Hepatocyte (in vitro differentiated cells): ENCODE results near the gene RAX. TPM values are rescaled to one million over a fixed set of nuclear protein-coding genes. Genes with fewer than 3 reads are reported as not detected.
A peak's percentile ranks its signal among the peaks of the same experiment; 100 is the strongest.

Experiments used
- DNase-seq: peaks from one replicate; pipeline ENCODE4 v3.0.0-alpha.2; 2016; ENCODE audit warnings: low spot score
- H2AFZ ChIP-seq: fragments of 200-600 bp; sonication (generic); 2 replicates; pipeline ENCODE4 v1.6.0; 2016; ENCODE audit warnings: antibody characterized with exemption, mild to moderate bottlenecking
- H3K27ac ChIP-seq: fragments of 200-600 bp; sonication (generic); 2 replicates; pipeline ENCODE4 v1.5.1; 2016; ENCODE audit warnings: mild to moderate bottlenecking
- H3K27me3 ChIP-seq: fragments of 200-600 bp; sonication (generic); 2 replicates; pipeline ENCODE4 v1.6.1; 2016
- H3K36me3 ChIP-seq: fragments of 200-600 bp; sonication (generic); replicated peaks from 2 replicates; pipeline ENCODE4 v1.5.1; 2016; ENCODE audit warnings: low read depth; ENCODE audit not compliant: insufficient read depth
- H3K4me1 ChIP-seq: fragments of 200-600 bp; sonication (generic); 2 replicates; pipeline ENCODE4 v1.5.1; 2016; ENCODE audit warnings: mild to moderate bottlenecking, moderate library complexity; ENCODE audit not compliant: insufficient read depth
- H3K4me2 ChIP-seq: fragments of 200-600 bp; sonication (generic); 2 replicates; pipeline ENCODE4 v1.6.0; 2016
- H3K4me3 ChIP-seq: fragments of 200-600 bp; sonication (generic); 2 replicates; pipeline ENCODE4 v1.5.1; 2016; ENCODE audit warnings: mild to moderate bottlenecking
- H3K79me2 ChIP-seq: fragments of 200-600 bp; sonication (generic); 2 replicates; pipeline ENCODE4 v1.6.0; 2017; ENCODE audit warnings: mild to moderate bottlenecking
- H3K9me2 ChIP-seq: fragments of 200-600 bp; sonication (generic); replicated peaks from 2 replicates; pipeline ENCODE4 v1.6.0; 2017; ENCODE audit warnings: mild to moderate bottlenecking; ENCODE audit not compliant: insufficient read depth
- H3K9me3 ChIP-seq: fragments of 200-600 bp; sonication (generic); 2 replicates; pipeline ENCODE4 v1.5.1; 2016; ENCODE audit warnings: low read depth, mild to moderate bottlenecking
- H4K20me1 ChIP-seq: fragments of 200-600 bp; sonication (generic); 2 replicates; pipeline ENCODE4 v1.6.0; 2016; ENCODE audit warnings: mild to moderate bottlenecking; ENCODE audit not compliant: insufficient read depth, poor library complexity, severe bottlenecking
- EZH2 ChIP-seq: fragments of 200-600 bp; sonication (generic); IDR thresholded peaks from 2 replicates; pipeline ENCODE4 v1.6.1; 2016; ENCODE audit warnings: antibody characterized with exemption, mild to moderate bottlenecking, borderline replicate concordance
- EZH2phosphoT487 ChIP-seq: fragments of 200-600 bp; sonication (generic); IDR thresholded peaks from one replicate; pipeline ENCODE4 v1.6.1; 2018; ENCODE audit warnings: antibody characterized with exemption, mild to moderate bottlenecking, low read depth, moderate library complexity; ENCODE audit not compliant: unreplicated experiment, severe bottlenecking
- WGBS: methylation state at CpG from one replicate; pipeline ENCODE4 v1.1.6; 2016; ENCODE audit warnings: low lambda C conversion rate; ENCODE audit errors: missing lambda C conversion rate; 5-methylcytosine and 5-hydroxymethylcytosine counted together
- polyA plus RNA-seq: library from polyadenylated mRNA; unstranded; fragments of >200 nt; fragmentation: Nextera tagmentation; extraction: Ambion mirVana; gene quantifications from 2 replicates; pipeline ENCODE4 v1.2.1, GENCODE V29; 2016
- total RNA-seq: library from RNA; depleted of rRNA; stranded (reverse); fragments of >200 nt; gene quantifications from 2 replicates; pipeline ENCODE4 v1.2.3, GENCODE V29; 2014
- TF ChIP-seq, protein P1 (sequence below): fragments of 200-600 bp; sonication (generic); IDR thresholded peaks from 2 replicates; pipeline ENCODE4 v1.5.1; 2016; ENCODE audit warnings: antibody characterized with exemption, mild to moderate bottlenecking; ENCODE audit not compliant: poor library complexity

The RAX gene
- total and polyA plus RNA-seq, 2 experiments from 2014 or later, result not detected

DNA sequence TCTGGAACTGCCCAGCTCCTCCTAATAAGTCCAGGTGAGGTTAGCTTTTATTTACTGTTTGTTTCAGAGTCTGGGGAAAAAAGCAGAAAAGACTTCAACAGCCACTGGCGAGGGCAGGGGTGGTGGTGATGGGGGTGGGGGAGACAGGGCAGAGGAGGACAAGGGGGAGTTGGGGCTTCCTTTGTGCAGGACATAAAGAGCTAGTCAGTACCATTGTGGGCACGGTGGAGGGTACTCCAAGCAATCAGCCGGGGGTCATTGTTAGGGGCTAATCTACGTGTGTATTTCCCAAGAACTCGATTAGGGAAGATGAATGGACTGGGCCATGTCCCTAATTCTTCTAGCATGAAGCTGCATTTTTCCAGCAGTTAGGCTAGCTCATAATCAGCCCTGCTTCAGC, 2.8 kb upstream of the RAX start:
- no peak overlapping the region for H3K27ac ChIP-seq
- no peak overlapping the region for H2AFZ ChIP-seq
- H3K9me3 ChIP-seq, result no peaks in the 10 kb centered on the region
- H3K4me2 ChIP-seq, result no peak overlapping the region
- TF ChIP-seq EZH2phosphoT487 (no peak), EZH2 (no peak)
- TF ChIP-seq, protein P1, sequence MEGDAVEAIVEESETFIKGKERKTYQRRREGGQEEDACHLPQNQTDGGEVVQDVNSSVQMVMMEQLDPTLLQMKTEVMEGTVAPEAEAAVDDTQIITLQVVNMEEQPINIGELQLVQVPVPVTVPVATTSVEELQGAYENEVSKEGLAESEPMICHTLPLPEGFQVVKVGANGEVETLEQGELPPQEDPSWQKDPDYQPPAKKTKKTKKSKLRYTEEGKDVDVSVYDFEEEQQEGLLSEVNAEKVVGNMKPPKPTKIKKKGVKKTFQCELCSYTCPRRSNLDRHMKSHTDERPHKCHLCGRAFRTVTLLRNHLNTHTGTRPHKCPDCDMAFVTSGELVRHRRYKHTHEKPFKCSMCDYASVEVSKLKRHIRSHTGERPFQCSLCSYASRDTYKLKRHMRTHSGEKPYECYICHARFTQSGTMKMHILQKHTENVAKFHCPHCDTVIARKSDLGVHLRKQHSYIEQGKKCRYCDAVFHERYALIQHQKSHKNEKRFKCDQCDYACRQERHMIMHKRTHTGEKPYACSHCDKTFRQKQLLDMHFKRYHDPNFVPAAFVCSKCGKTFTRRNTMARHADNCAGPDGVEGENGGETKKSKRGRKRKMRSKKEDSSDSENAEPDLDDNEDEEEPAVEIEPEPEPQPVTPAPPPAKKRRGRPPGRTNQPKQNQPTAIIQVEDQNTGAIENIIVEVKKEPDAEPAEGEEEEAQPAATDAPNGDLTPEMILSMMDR, result no peak
- peaks cover 99% of the 10 kb centered on the region for H3K27me3 ChIP-seq
- no peaks in the 10 kb centered on the region for H3K79me2 ChIP-seq
- no peaks in the 10 kb centered on the region for H3K36me3 ChIP-seq
- no peak for DNase-seq
- no peaks in the 10 kb centered on the region for H4K20me1 ChIP-seq
- H3K4me3 ChIP-seq, result no peak overlapping the region
- H3K4me1 ChIP-seq, result peaks cover 8% of the 10 kb centered on the region
- H3K9me2 ChIP-seq, result no peaks in the 10 kb centered on the region
- 37% methylated on average over 4 of the region's 5 CpGs for WGBS

DNA sequence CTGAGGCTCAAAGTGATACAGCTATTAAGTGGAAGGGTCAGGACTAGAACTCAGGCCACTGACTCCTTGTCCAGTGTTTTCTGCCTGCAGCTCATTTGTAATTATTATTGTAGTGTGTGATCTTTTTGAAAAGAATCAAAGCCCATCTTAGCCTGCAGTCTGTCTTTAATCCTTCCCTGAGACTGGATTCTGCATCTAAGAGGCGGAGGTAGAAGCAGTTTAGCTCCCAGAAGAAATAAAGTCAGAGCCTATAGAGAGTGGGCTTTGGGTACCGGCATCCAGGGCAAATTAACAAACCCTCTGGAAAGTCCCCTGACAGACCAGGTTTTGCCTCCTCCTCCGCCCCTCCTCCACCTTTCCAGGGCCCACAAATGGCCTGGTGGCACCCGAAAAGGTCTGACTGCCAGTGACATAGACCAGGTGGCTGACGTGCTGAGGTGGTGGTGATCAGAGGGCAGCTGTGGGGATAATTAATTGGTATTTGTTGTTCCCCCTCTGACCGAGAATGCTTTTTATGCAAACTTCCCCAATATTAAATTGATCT, 2.2 kb upstream of the RAX start:
- Histone ChIP-seq H3K4me1 (peaks cover 8% of the 10 kb centered on the region), H4K20me1 (no peaks in the 10 kb centered on the region), H3K27ac (no peak overlapping the region), H3K9me2 (no peaks in the 10 kb centered on the region), H2AFZ (no peak overlapping the region), H3K4me3 (no peak overlapping the region), H3K79me2 (no peaks in the 10 kb centered on the region), H3K4me2 (no peak overlapping the region), H3K27me3 (peaks cover 99% of the 10 kb centered on the region), H3K36me3 (no peaks in the 10 kb centered on the region), H3K9me3 (no peaks in the 10 kb centered on the region)
- WGBS, result 33% methylated on average over 6 of the region's 6 CpGs
- no peak for TF ChIP-seq EZH2
- TF ChIP-seq, protein P1, result no peak
- TF ChIP-seq EZH2phosphoT487, result no peak
- DNase-seq, result no peak

DNA sequence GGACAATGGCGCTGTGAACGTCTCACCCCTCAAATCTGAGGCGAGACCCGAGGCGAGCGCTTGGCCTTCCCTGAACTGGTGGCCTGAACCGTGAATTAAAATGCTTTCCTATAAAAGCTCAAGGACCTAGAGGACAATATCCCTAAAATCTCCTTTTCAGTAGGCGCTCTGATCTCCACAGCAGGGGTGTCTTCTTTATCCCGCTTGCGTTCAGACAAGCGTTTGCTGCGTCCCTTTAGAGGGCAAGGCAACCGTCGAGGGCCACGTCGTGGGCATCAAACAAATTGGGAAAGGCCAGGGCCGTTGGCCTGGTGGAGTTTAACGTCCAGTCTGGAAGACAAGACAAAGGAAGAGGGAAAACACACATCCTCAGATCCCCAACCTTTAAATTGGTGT, 1.3 kb upstream of the RAX start:
- Histone ChIP-seq H3K9me3 (no peaks in the 10 kb centered on the region), H3K27ac (no peak overlapping the region), H2AFZ (no peak overlapping the region), H3K79me2 (no peaks in the 10 kb centered on the region), H3K4me3 (no peak overlapping the region), H3K9me2 (no peaks in the 10 kb centered on the region), H4K20me1 (no peaks in the 10 kb centered on the region), H3K4me2 (no peak overlapping the region), H3K4me1 (peaks cover 8% of the 10 kb centered on the region), H3K36me3 (no peaks in the 10 kb centered on the region), H3K27me3 (peaks cover 99% of the 10 kb centered on the region)
- no peak for DNase-seq
- TF ChIP-seq EZH2 (peak; percentile 35), EZH2phosphoT487 (no peak)
- 9% methylated on average over 18 of the region's 18 CpGs for WGBS

DNA sequence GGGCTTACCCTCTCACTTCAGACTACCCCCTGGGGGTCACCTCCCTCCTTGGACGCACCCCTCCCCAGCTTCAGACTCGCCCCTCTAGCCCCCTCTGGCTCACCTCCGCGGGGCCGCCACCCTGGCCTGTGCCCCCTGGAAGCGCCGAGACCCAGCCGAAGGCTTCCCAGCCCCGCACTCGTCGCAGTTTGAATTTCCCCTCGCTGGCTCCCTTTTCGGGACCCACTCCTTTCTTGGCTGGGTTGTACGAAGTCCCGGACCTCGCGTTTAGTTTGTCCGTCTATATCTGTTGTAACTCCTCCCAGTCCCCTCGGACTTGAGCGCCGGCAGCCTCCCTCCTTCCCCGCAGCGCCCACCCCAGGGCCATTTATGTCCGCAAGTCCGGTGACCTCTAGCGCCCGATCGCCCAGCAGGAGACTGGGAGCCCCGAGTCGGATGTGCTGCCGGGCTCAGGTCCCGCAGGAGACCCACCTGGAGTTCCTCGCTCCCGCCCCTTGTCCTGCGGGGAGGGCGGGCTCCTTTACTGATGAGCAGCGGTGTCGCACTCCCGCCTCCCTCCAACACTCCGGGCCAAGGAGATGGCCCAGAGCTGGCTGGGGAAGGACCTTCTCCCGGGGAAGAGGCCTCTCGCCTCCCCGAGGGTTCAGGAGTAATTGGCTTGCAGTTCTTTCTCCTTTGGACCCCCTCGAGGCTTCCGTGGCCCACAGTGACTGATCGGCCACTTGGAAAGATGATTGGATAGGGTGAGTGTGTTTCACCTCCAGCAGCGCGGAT, 692 bp upstream of the RAX start:
- Histone ChIP-seq H3K4me2 (peak overlapping the region; percentile 73), H4K20me1 (no peaks in the 10 kb centered on the region), H3K36me3 (no peaks in the 10 kb centered on the region), H3K27ac (no peak overlapping the region), H3K9me3 (no peaks in the 10 kb centered on the region), H3K27me3 (peaks cover 97% of the 10 kb centered on the region), H3K4me3 (no peak overlapping the region), H3K4me1 (peaks cover 9% of the 10 kb centered on the region), H3K79me2 (no peaks in the 10 kb centered on the region), H2AFZ (no peak overlapping the region), H3K9me2 (no peaks in the 10 kb centered on the region)
- no peak for DNase-seq
- no peak for TF ChIP-seq EZH2phosphoT487
- TF ChIP-seq EZH2, result peak; percentile 94
- TF ChIP-seq, protein P1, result no peak
- 4% methylated on average over 31 of the region's 48 CpGs for WGBS
